Activated CD8-positive, alpha-beta T cell treated with anti-CD3 and anti-CD28 coated beads, Interleukin-2, amount 10 ng/mL, durations not matched to agents 7 days and 5 days (primary cell): ENCODE data around the gene CAPN15. TPM values are rescaled to one million over a fixed set of nuclear protein-coding genes. Genes with fewer than 3 reads are reported as not detected.

Experiments
- ATAC-seq: fragments of 150-1000 bp; cut with Tn5 transposase; one replicate; pipeline ENCODE4 v1.10.0; 2021; ENCODE audit warnings: moderate library complexity
- CTCF ChIA-PET: fragments of 350-600 bp; sonication (Branson Sonifier 250); formaldehyde crosslinking; loops from one replicate; lab custom pipeline; 2021; ENCODE audit warnings: antibody characterized with exemption; lab: Charles Lee
- POLR2A ChIA-PET: fragments of 350-600 bp; sonication (Branson Sonifier 250); formaldehyde crosslinking; loops from one replicate; lab custom pipeline; 2021; ENCODE audit warnings: antibody characterized with exemption; lab: Charles Lee
- DNase-seq: peaks from one replicate; pipeline ENCODE4 v3.0.0-alpha.2; 2020
- H3K27ac Mint-ChIP-seq: one replicate; pipeline ENCODE4 v1.8.0; 2021; ENCODE audit warnings: mild to moderate bottlenecking, mixed read lengths
- H3K27me3 Mint-ChIP-seq: one replicate; pipeline ENCODE4 v1.8.0; 2021; ENCODE audit warnings: low read depth, mixed read lengths
- H3K36me3 Mint-ChIP-seq: one replicate; pipeline ENCODE4 v1.8.0; 2021; ENCODE audit warnings: low read depth, mixed read lengths
- H3K4me1 Mint-ChIP-seq: one replicate; pipeline ENCODE4 v1.8.0; 2021; ENCODE audit warnings: low read depth, mixed read lengths
- H3K4me3 Mint-ChIP-seq: one replicate; pipeline ENCODE4 v1.8.0; 2021; ENCODE audit warnings: mild to moderate bottlenecking, mixed read lengths
- H3K9me3 Mint-ChIP-seq: one replicate; pipeline ENCODE4 v1.8.0; 2022; ENCODE audit warnings: mixed read lengths; ENCODE audit not compliant: insufficient read depth
- total RNA-seq, 2 experiments: library from RNA; stranded (reverse); gene quantifications; one replicate each; pipeline ENCODE4 v1.2.3, GENCODE V29; 2021

CAPN15 gene
- total RNA-seq, 2 experiments from 2014 or later: 85.3 to 93.0 TPM

GRCh38 chr16:561413-561794 is 33.9 kb downstream of the CAPN15 start:
- DNase-seq (no peak), ATAC-seq (no peak)
- H3K27ac Mint-ChIP-seq: no peak overlapping the region
- CTCF ChIA-PET: no interaction called here
- H3K27me3 Mint-ChIP-seq: peaks cover 12% of the 10 kb centered on the region
- POLR2A ChIA-PET: no interaction called here
- H3K4me3 Mint-ChIP-seq: no peak overlapping the region
- H3K9me3 Mint-ChIP-seq: no peaks in the 10 kb centered on the region
- peaks cover 2% of the 10 kb centered on the region for H3K4me1 Mint-ChIP-seq
- H3K36me3 Mint-ChIP-seq: no peaks in the 10 kb centered on the region

GRCh38 chr16:561957-562938 is 34.7 kb downstream of the CAPN15 start:
- ChIA-PET POLR2A (no interaction called here), CTCF (no interaction called here)
- no peak for DNase-seq
- no peaks in the 10 kb centered on the region for H3K36me3 Mint-ChIP-seq
- no peak overlapping the region for H3K4me3 Mint-ChIP-seq
- H3K4me1 Mint-ChIP-seq: peaks cover 10% of the 10 kb centered on the region
- H3K27me3 Mint-ChIP-seq: peaks cover 12% of the 10 kb centered on the region
- no peak for ATAC-seq
- H3K9me3 Mint-ChIP-seq: no peaks in the 10 kb centered on the region
- no peak overlapping the region for H3K27ac Mint-ChIP-seq

- CTCF ChIA-PET: no interaction called here
Measured at GRCh38 chr16:563072-563644, 35.6 kb downstream of the CAPN15 start.

GRCh38 chr16:564690-565418 is 37.3 kb downstream of the CAPN15 start:
- Mint-ChIP-seq H3K27me3 (peaks cover 5% of the 10 kb centered on the region), H3K27ac (no peak overlapping the region), H3K9me3 (no peaks in the 10 kb centered on the region), H3K36me3 (no peaks in the 10 kb centered on the region), H3K4me3 (no peak overlapping the region), H3K4me1 (peaks cover 18% of the 10 kb centered on the region)
- ATAC-seq: no peak
- ChIA-PET CTCF (interaction anchor here (0.9 kb wide), 1 partner anchor 72 kb away, joined by 3 read pairs; the partner anchor contains the start of gene METTL26), POLR2A (no interaction called here)
- DNase-seq: no peak

More at GRCh38 chr16:563072-563644, 35.6 kb downstream of the CAPN15 start:
- POLR2A ChIA-PET: no interaction called here
- Mint-ChIP-seq H3K27ac (no peak overlapping the region), H3K36me3 (no peaks in the 10 kb centered on the region), H3K9me3 (no peaks in the 10 kb centered on the region), H3K4me1 (peaks cover 11% of the 10 kb centered on the region), H3K4me3 (no peak overlapping the region), H3K27me3 (peaks cover 12% of the 10 kb centered on the region)
- no peak for DNase-seq
- no peak for ATAC-seq

- no peak overlapping the region for H3K27ac Mint-ChIP-seq
- ChIA-PET CTCF (interaction anchor here (0.9 kb wide), 1 partner anchor 71 kb away, joined by 3 read pairs; the partner anchor contains the start of gene METTL26), POLR2A (interaction anchor here (1.3 kb wide), 1 partner anchor 37 kb away, joined by 3 read pairs; no protein-coding TSS in a partner anchor)
- peaks cover 20% of the 10 kb centered on the region for H3K4me1 Mint-ChIP-seq
- peaks cover 5% of the 10 kb centered on the region for H3K27me3 Mint-ChIP-seq
- ATAC-seq (no peak), DNase-seq (no peak)
- H3K4me3 Mint-ChIP-seq: no peak overlapping the region
- H3K9me3 Mint-ChIP-seq: no peaks in the 10 kb centered on the region
- no peaks in the 10 kb centered on the region for H3K36me3 Mint-ChIP-seq
Measured at GRCh38 chr16:565419-566330, 38.2 kb downstream of the CAPN15 start.

GRCh38 chr16:566475-567372 is 39.2 kb downstream of the CAPN15 start, which contains the start of gene NHLRC4:
TSS of gene NHLRC4 (plus strand) at chr16:567005. CDS start at chr16:568048, 1,043 bp downstream.
- ChIA-PET POLR2A (interaction anchor here (0.7 to 1.3 kb wide), 3 partner anchors 9 to 40 kb away, joined by 3 to 4 read pairs (median 3); partner anchors contain the start of gene CAPN15), CTCF (no interaction called here)
- no peaks in the 10 kb centered on the region for H3K36me3 Mint-ChIP-seq
- H3K27ac Mint-ChIP-seq: peak within 1 kb of the TSS; percentile 78
- peaks cover 3% of the 10 kb centered on the region for H3K27me3 Mint-ChIP-seq
- peaks cover 29% of the 10 kb centered on the region for H3K4me1 Mint-ChIP-seq
- DNase-seq: peak; percentile 82
- peak within 1 kb of the TSS; percentile 58 for H3K4me3 Mint-ChIP-seq
- no peaks in the 10 kb centered on the region for H3K9me3 Mint-ChIP-seq
- ATAC-seq: peak; percentile 56

- H3K4me1 Mint-ChIP-seq: peaks cover 31% of the 10 kb centered on the region
Measured at GRCh38 chr16:567373-568256, 40.1 kb downstream of the CAPN15 start.

GRCh38 chr16:568401-569258 is 41.1 kb downstream of the CAPN15 start:
- no peak for DNase-seq
- Mint-ChIP-seq H3K4me1 (peaks cover 31% of the 10 kb centered on the region), H3K27ac (peak overlapping the region; percentile 87), H3K27me3 (no peaks in the 10 kb centered on the region), H3K4me3 (peak overlapping the region; percentile 85), H3K36me3 (no peaks in the 10 kb centered on the region), H3K9me3 (no peaks in the 10 kb centered on the region)
- ChIA-PET POLR2A (interaction anchor here (0.5 to 1.5 kb wide), 4 partner anchors 40 to 231 kb away, joined by 3 to 4 read pairs (median 3); partner anchors contain the start of gene WDR24), CTCF (interaction anchor here (1.1 kb wide), 1 partner anchor 10 kb away, joined by 3 read pairs; no protein-coding TSS in a partner anchor)
- no peak for ATAC-seq

More at GRCh38 chr16:567373-568256, 40.1 kb downstream of the CAPN15 start:
- Mint-ChIP-seq H3K27me3 (no peaks in the 10 kb centered on the region), H3K36me3 (no peaks in the 10 kb centered on the region), H3K27ac (peak overlapping the region; percentile 78), H3K4me3 (peak overlapping the region; percentile 58), H3K9me3 (no peaks in the 10 kb centered on the region)
- ChIA-PET CTCF (interaction anchor here (1.1 kb wide), 1 partner anchor 9 kb away, joined by 3 read pairs; no protein-coding TSS in a partner anchor), POLR2A (interaction anchor here (0.5 to 1.3 kb wide), 2 partner anchors 9 to 230 kb away, joined by 3 read pairs; no protein-coding TSS in a partner anchor)
- DNase-seq: no peak
- ATAC-seq: no peak
